ENCODE results near the gene APBA2.

The APBA2 gene

GRCh38 chr15:28981351-28981720 lies 95.6 kb downstream of the APBA2 start:
- no peak for DNase-seq (ENCODE audit: low read depth in 2 of 2, low spot score in 1 of 2)

- no peak for DNase-seq (ENCODE audit: low read depth in 2 of 2, low spot score in 1 of 2)
Observed at GRCh38 chr15:28981921-28982320, 96.1 kb downstream of the APBA2 start.

- DNase-seq (ENCODE audit: low read depth in 2 of 2, low spot score in 1 of 2) = no peak
Observed at GRCh38 chr15:28982886-28983285, 97.1 kb downstream of the APBA2 start.

- no peak for DNase-seq (ENCODE audit: low read depth in 2 of 2, low spot score in 1 of 2)
Observed at GRCh38 chr15:28983432-28984311, 97.9 kb downstream of the APBA2 start.

- DNase-seq (ENCODE audit: low read depth in 2 of 2, low spot score in 1 of 2) = peak in 1 of 2 donors; percentile 24
Observed at GRCh38 chr15:28984421-28985315, 98.9 kb downstream of the APBA2 start.

GRCh38 chr15:28985316-28985645 lies 99.5 kb downstream of the APBA2 start:
- no peak for DNase-seq (ENCODE audit: low read depth in 2 of 2, low spot score in 1 of 2)

- no peak for DNase-seq (ENCODE audit: low read depth in 2 of 2, low spot score in 1 of 2)
Observed at GRCh38 chr15:28985691-28986090, 99.9 kb downstream of the APBA2 start.

GRCh38 chr15:28986108-28986507 lies 100.3 kb downstream of the APBA2 start:
- peak in 1 of 2 donors; percentile 21 for DNase-seq (ENCODE audit: low read depth in 2 of 2, low spot score in 1 of 2)

- DNase-seq (ENCODE audit: low read depth in 2 of 2, low spot score in 1 of 2) = no peak
Observed at GRCh38 chr15:28986726-28987125, 101.0 kb downstream of the APBA2 start.

GRCh38 chr15:28987337-28987736 lies 101.6 kb downstream of the APBA2 start:
- DNase-seq (ENCODE audit: low read depth in 2 of 2, low spot score in 1 of 2) = no peak

- no peak for DNase-seq (ENCODE audit: low read depth in 2 of 2, low spot score in 1 of 2)
Observed at GRCh38 chr15:28989239-28989830, 103.6 kb downstream of the APBA2 start.

- DNase-seq (ENCODE audit: low read depth in 2 of 2, low spot score in 1 of 2) = no peak
Observed at GRCh38 chr15:28989896-28990295, 104.1 kb downstream of the APBA2 start.

- DNase-seq (ENCODE audit: low read depth in 2 of 2, low spot score in 1 of 2) = no peak
Observed at GRCh38 chr15:28990390-28990789, 104.6 kb downstream of the APBA2 start.

GRCh38 chr15:28991236-28992171 lies 105.7 kb downstream of the APBA2 start:
- no peak for DNase-seq (ENCODE audit: low read depth in 2 of 2, low spot score in 1 of 2)

- DNase-seq (ENCODE audit: low read depth in 2 of 2, low spot score in 1 of 2) = no peak
Observed at GRCh38 chr15:28992336-28992864, 106.6 kb downstream of the APBA2 start.

- no peak for DNase-seq (ENCODE audit: low read depth in 2 of 2, low spot score in 1 of 2)
Observed at GRCh38 chr15:28993051-28993719, 107.4 kb downstream of the APBA2 start.

- DNase-seq (ENCODE audit: low read depth in 2 of 2, low spot score in 1 of 2) = no peak
Observed at GRCh38 chr15:28993720-28994053, 107.9 kb downstream of the APBA2 start.

GRCh38 chr15:28994142-28994830 lies 108.5 kb downstream of the APBA2 start:
- DNase-seq (ENCODE audit: low read depth in 2 of 2, low spot score in 1 of 2) = peak in 1 of 2 donors; percentile 62

- no peak for DNase-seq (ENCODE audit: low read depth in 2 of 2, low spot score in 1 of 2)
Observed at GRCh38 chr15:28994831-28995596, 109.2 kb downstream of the APBA2 start.
